ENCODE results near the gene SORBS1.
A peak's percentile ranks its signal among the peaks of the same experiment; 100 is the strongest.

The SORBS1 gene

DNA sequence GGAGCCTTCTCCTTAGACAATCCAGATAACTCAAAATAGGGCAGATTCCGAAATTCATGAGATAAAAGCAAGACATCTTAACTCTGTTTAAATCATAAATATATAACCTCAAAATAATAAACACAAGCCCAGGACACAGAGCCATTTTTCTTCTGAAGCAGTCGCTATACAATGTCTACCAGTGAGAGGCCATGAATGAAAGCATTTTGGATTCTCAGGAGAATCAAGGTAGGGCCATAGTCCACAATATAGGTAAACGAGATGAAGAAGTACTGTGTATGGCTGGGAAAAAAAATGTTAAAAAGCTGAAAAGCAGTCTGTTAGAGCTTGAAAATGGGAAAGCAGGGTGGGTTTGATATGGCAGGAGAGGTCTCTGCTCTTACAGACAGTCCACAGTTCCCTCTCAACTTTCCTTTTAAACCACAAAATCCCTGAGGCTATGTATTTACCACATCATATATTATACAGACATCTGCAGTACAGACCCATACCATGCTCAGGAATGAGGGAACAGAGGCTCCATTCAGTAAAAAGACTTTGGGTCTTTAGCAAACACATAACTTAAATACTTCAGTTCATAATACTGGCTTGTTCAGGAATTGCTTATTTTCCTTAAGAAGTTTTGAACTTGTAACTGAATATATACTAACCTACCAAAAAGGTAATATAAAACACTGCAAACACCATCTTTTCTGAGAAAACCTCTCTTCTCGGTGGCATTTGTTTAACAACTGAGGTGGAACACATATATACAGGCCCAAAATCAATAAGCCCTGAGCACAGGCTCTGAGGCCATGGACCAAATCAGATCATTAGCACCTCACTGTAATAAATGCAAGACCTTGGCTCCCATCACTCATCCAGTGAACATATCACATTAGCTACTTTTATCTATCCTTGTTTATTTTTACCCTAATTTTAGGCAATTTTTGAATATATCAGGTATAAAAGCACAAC, 109.3 kb downstream of the SORBS1 start:
- Histone ChIP-seq H3K9ac (ENCODE audit: low read length) (no peak overlapping the region), H2BK5ac (ENCODE audit: low read length) (no peak overlapping the region), H3K4me2 (ENCODE audit: low read length) (no peak overlapping the region), H2BK15ac (replicated peaks; ENCODE audit: low read depth) (no peak overlapping the region), H3K27me3 (ENCODE audit: insufficient read depth, low read length, poor library complexity) (no peaks in the 10 kb centered on the region), H3K4me1 (ENCODE audit: control insufficient read depth, low read depth, low read length) (peaks cover 6% of the 10 kb centered on the region), H3K18ac (ENCODE audit: low read length) (no peak overlapping the region), H3K27ac (ENCODE audit: low read depth, low read length) (no peak overlapping the region), H3K4ac (ENCODE audit: low read depth, low read length) (no peak overlapping the region), H4K5ac (ENCODE audit: low read length) (no peak overlapping the region), H3K79me2 (ENCODE audit: control insufficient read depth, insufficient read depth, low read length) (no peaks in the 10 kb centered on the region), H3K4me3 (ENCODE audit: low read length) (no peak overlapping the region), H3K79me1 (ENCODE audit: low read length) (no peaks in the 10 kb centered on the region), H3K36me3 (ENCODE audit: control insufficient read depth, insufficient read depth, low read length) (no peaks in the 10 kb centered on the region), H3K23ac (ENCODE audit: low read length) (no peak overlapping the region), H2AK5ac (ENCODE audit: low read length) (no peak overlapping the region), H3K56ac (ENCODE audit: low read length) (no peak overlapping the region), H2BK120ac (ENCODE audit: low read depth, low read length) (no peak overlapping the region), H4K8ac (ENCODE audit: low read depth, low read length) (no peak overlapping the region)
- no peak for DNase-seq
- WGBS (ENCODE audit: extremely low coverage, insufficient coverage, low lambda C conversion rate): no CpG with 5 or more reads among the region's 4 CpGs

DNA sequence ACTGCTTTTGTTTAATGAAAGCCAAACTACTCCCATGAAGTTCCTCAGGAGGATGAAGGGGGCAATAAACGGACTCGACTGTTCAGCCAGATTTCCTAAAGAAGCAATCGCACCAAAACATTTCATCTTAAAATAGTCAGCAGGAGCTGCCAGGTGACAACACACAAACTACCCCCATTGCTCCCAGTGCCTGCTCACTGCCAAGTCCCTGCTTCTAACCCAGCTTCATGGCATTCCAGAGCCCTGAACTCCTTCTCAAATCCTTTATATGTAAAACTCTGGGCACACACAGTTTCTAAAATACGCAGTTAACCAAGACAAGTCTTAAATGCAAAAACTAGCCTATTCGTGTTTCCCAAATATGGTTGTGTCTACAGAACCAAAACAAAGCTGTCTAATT, 110.0 kb downstream of the SORBS1 start:
- H3K18ac ChIP-seq (ENCODE audit: low read length): no peak overlapping the region
- WGBS (ENCODE audit: extremely low coverage, insufficient coverage, low lambda C conversion rate): no CpG with 5 or more reads among the region's 5 CpGs
- H3K27ac ChIP-seq (ENCODE audit: low read depth, low read length): no peak overlapping the region
- H3K79me2 ChIP-seq (ENCODE audit: control insufficient read depth, insufficient read depth, low read length): no peaks in the 10 kb centered on the region
- H3K27me3 ChIP-seq (ENCODE audit: insufficient read depth, low read length, poor library complexity): no peaks in the 10 kb centered on the region
- no peak overlapping the region for H3K56ac ChIP-seq (ENCODE audit: low read length)
- H3K4me3 ChIP-seq (ENCODE audit: low read length): no peak overlapping the region
- no peak overlapping the region for H4K8ac ChIP-seq (ENCODE audit: low read depth, low read length)
- no peak overlapping the region for H2AK5ac ChIP-seq (ENCODE audit: low read length)
- H3K4me2 ChIP-seq (ENCODE audit: low read length): no peak overlapping the region
- H3K36me3 ChIP-seq (ENCODE audit: control insufficient read depth, insufficient read depth, low read length): no peaks in the 10 kb centered on the region
- H3K23ac ChIP-seq (ENCODE audit: low read length): peak overlapping the region; percentile 66
- H3K4me1 ChIP-seq (ENCODE audit: control insufficient read depth, low read depth, low read length): peaks cover 6% of the 10 kb centered on the region
- no peak overlapping the region for H2BK120ac ChIP-seq (ENCODE audit: low read depth, low read length)
- H3K9ac ChIP-seq (ENCODE audit: low read length): no peak overlapping the region
- H2BK15ac ChIP-seq (replicated peaks; ENCODE audit: low read depth): no peak overlapping the region
- no peak for DNase-seq
- no peaks in the 10 kb centered on the region for H3K79me1 ChIP-seq (ENCODE audit: low read length)
- H3K4ac ChIP-seq (ENCODE audit: low read depth, low read length): no peak overlapping the region
- no peak overlapping the region for H4K5ac ChIP-seq (ENCODE audit: low read length)
- H2BK5ac ChIP-seq (ENCODE audit: low read length): no peak overlapping the region

DNA sequence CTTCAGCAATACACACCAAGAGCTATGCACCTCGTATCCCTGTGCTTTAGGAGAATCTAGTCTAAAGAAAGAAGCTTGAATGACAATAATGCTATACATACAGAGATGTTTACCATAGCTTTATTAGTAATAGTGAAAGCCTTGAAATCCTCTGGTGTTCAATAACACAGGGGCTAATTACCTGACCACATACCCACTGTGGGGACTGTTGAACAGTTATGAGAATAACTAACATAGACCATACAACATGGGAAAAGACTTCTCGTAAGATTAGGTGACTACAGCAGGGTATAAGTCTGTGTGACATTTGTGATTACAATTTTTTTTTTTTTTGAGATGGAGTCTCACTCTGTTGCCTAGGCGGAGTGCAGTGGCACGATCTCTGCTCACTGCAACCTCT, 111.0 kb downstream of the SORBS1 start:
- Histone ChIP-seq H2AK5ac (ENCODE audit: low read length) (no peak overlapping the region), H4K5ac (ENCODE audit: low read length) (no peak overlapping the region), H3K27ac (ENCODE audit: low read depth, low read length) (no peak overlapping the region), H2BK120ac (ENCODE audit: low read depth, low read length) (no peak overlapping the region), H3K4me3 (ENCODE audit: low read length) (no peak overlapping the region), H3K18ac (ENCODE audit: low read length) (no peak overlapping the region), H3K79me2 (ENCODE audit: control insufficient read depth, insufficient read depth, low read length) (no peaks in the 10 kb centered on the region), H3K23ac (ENCODE audit: low read length) (no peak overlapping the region), H2BK5ac (ENCODE audit: low read length) (no peak overlapping the region), H3K4me2 (ENCODE audit: low read length) (no peak overlapping the region), H3K36me3 (ENCODE audit: control insufficient read depth, insufficient read depth, low read length) (no peaks in the 10 kb centered on the region), H2BK15ac (replicated peaks; ENCODE audit: low read depth) (no peak overlapping the region), H3K79me1 (ENCODE audit: low read length) (no peaks in the 10 kb centered on the region), H3K4me1 (ENCODE audit: control insufficient read depth, low read depth, low read length) (peaks cover 6% of the 10 kb centered on the region), H4K8ac (ENCODE audit: low read depth, low read length) (no peak overlapping the region), H3K27me3 (ENCODE audit: insufficient read depth, low read length, poor library complexity) (no peaks in the 10 kb centered on the region), H3K56ac (ENCODE audit: low read length) (no peak overlapping the region), H3K9ac (ENCODE audit: low read length) (no peak overlapping the region), H3K4ac (ENCODE audit: low read depth, low read length) (no peak overlapping the region)
- DNase-seq: no peak
- no CpG with 5 or more reads among the region's 4 CpGs for WGBS (ENCODE audit: extremely low coverage, insufficient coverage, low lambda C conversion rate)

DNA sequence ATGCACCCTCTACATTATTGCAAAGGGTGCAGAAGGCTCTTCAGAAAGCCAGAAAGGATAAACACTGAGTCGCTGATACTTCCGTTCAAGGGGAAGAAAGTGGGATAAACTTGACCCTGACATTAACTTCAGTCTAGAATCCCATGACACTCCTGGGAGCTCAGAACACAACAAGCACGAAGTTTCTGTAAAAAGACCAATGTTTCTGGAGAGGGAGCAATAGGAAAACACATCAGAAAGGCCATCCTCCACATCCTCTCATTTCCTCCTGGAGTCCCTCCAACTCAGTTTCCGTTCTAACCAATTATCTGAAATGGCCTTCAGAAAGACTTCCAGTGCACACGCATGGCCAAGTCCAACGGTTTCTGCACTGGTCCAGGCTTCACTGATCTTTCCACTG, 113.5 kb downstream of the SORBS1 start:
- Histone ChIP-seq H4K8ac (ENCODE audit: low read depth, low read length) (no peak overlapping the region), H2BK15ac (replicated peaks; ENCODE audit: low read depth) (no peak overlapping the region), H3K27me3 (ENCODE audit: insufficient read depth, low read length, poor library complexity) (no peaks in the 10 kb centered on the region), H2AK5ac (ENCODE audit: low read length) (no peak overlapping the region), H3K4ac (ENCODE audit: low read depth, low read length) (no peak overlapping the region), H3K9ac (ENCODE audit: low read length) (no peak overlapping the region), H4K5ac (ENCODE audit: low read length) (no peak overlapping the region), H3K56ac (ENCODE audit: low read length) (no peak overlapping the region), H3K4me2 (ENCODE audit: low read length) (no peak overlapping the region), H2BK5ac (ENCODE audit: low read length) (no peak overlapping the region), H3K23ac (ENCODE audit: low read length) (no peak overlapping the region), H3K79me2 (ENCODE audit: control insufficient read depth, insufficient read depth, low read length) (no peaks in the 10 kb centered on the region), H3K4me3 (ENCODE audit: low read length) (no peak overlapping the region), H3K27ac (ENCODE audit: low read depth, low read length) (no peak overlapping the region), H3K18ac (ENCODE audit: low read length) (no peak overlapping the region), H2BK120ac (ENCODE audit: low read depth, low read length) (no peak overlapping the region), H3K79me1 (ENCODE audit: low read length) (no peaks in the 10 kb centered on the region), H3K36me3 (ENCODE audit: control insufficient read depth, insufficient read depth, low read length) (no peaks in the 10 kb centered on the region), H3K4me1 (ENCODE audit: control insufficient read depth, low read depth, low read length) (peaks cover 6% of the 10 kb centered on the region)
- no CpG with 5 or more reads among the region's 6 CpGs for WGBS (ENCODE audit: extremely low coverage, insufficient coverage, low lambda C conversion rate)
- no peak for DNase-seq

DNA sequence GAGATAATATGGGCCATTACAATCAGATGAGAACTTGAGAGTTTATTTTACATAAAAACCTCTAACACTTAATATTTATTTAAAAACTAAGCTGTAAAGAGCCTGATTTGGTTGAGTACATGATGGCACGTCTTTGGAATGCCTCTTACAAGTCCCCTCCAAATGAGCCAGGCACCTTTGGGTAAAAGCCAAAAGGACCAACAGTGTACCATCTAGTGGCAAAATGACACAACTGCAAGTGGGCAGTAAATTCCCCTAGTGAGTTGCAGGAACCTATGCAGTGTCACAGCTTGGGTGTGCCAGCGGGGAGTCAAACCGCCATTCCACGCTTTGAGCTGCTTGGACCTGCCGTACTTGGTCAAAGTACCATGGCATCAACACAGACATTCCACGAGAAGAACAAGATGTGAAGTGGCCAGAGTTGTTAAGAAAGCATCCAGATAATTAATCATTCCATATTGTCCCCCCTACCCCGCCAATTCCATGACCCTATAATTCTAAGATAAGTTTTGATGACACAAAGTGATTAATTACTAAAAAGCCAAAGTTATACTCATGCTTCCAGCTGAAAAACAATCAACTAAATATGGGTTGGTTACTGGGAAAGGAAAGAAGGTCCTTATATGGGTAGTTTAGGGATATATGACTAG, 115.2 kb downstream of the SORBS1 start:
- H3K27ac ChIP-seq (ENCODE audit: low read depth, low read length): no peak overlapping the region
- H2AK5ac ChIP-seq (ENCODE audit: low read length): no peak overlapping the region
- H3K18ac ChIP-seq (ENCODE audit: low read length): no peak overlapping the region
- no peak overlapping the region for H3K56ac ChIP-seq (ENCODE audit: low read length)
- no peak overlapping the region for H3K23ac ChIP-seq (ENCODE audit: low read length)
- H3K79me1 ChIP-seq (ENCODE audit: low read length): no peaks in the 10 kb centered on the region
- no peak overlapping the region for H3K4me2 ChIP-seq (ENCODE audit: low read length)
- no peak overlapping the region for H4K5ac ChIP-seq (ENCODE audit: low read length)
- no peak overlapping the region for H4K8ac ChIP-seq (ENCODE audit: low read depth, low read length)
- H3K4me1 ChIP-seq (ENCODE audit: control insufficient read depth, low read depth, low read length): peaks cover 2% of the 10 kb centered on the region
- H2BK120ac ChIP-seq (ENCODE audit: low read depth, low read length): no peak overlapping the region
- no peaks in the 10 kb centered on the region for H3K27me3 ChIP-seq (ENCODE audit: insufficient read depth, low read length, poor library complexity)
- no peaks in the 10 kb centered on the region for H3K79me2 ChIP-seq (ENCODE audit: control insufficient read depth, insufficient read depth, low read length)
- H3K4me3 ChIP-seq (ENCODE audit: low read length): no peak overlapping the region
- peak; percentile 94 for DNase-seq
- no peak overlapping the region for H2BK15ac ChIP-seq (replicated peaks; ENCODE audit: low read depth)
- no peak overlapping the region for H3K4ac ChIP-seq (ENCODE audit: low read depth, low read length)
- H3K9ac ChIP-seq (ENCODE audit: low read length): no peak overlapping the region
- no peaks in the 10 kb centered on the region for H3K36me3 ChIP-seq (ENCODE audit: control insufficient read depth, insufficient read depth, low read length)
- WGBS (ENCODE audit: extremely low coverage, insufficient coverage, low lambda C conversion rate): no CpG with 5 or more reads among the region's 7 CpGs
- no peak overlapping the region for H2BK5ac ChIP-seq (ENCODE audit: low read length)

Data from mesendoderm (in vitro differentiated cells).